ENCODE measurements around the gene ATXN1.

DNA sequence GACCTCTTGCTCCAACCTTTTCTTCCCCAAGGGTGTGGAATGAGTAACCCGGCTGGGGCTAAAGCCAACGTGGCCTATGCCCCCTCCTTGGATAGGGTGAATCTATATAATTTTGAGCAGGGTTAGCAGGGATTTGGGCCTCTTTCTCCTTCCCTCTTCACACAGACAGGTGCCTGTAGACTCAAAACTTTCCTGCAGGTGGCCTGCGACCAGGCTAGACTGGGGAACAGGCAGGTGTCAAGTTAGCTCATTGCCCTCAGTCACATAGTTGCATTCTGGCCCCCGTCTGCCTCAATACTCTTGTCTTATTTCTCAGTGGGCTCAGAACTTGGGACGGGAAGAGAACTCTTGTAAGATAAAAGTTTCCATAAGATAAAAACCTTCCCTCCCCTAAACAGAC is 243.0 kb downstream of the ATXN1 start:
- no peak for TF ChIP-seq POLR2AphosphoS5 (IDR thresholded peaks at IDR 0.05; ENCODE audit: low read depth)
- TF ChIP-seq, protein P1, sequence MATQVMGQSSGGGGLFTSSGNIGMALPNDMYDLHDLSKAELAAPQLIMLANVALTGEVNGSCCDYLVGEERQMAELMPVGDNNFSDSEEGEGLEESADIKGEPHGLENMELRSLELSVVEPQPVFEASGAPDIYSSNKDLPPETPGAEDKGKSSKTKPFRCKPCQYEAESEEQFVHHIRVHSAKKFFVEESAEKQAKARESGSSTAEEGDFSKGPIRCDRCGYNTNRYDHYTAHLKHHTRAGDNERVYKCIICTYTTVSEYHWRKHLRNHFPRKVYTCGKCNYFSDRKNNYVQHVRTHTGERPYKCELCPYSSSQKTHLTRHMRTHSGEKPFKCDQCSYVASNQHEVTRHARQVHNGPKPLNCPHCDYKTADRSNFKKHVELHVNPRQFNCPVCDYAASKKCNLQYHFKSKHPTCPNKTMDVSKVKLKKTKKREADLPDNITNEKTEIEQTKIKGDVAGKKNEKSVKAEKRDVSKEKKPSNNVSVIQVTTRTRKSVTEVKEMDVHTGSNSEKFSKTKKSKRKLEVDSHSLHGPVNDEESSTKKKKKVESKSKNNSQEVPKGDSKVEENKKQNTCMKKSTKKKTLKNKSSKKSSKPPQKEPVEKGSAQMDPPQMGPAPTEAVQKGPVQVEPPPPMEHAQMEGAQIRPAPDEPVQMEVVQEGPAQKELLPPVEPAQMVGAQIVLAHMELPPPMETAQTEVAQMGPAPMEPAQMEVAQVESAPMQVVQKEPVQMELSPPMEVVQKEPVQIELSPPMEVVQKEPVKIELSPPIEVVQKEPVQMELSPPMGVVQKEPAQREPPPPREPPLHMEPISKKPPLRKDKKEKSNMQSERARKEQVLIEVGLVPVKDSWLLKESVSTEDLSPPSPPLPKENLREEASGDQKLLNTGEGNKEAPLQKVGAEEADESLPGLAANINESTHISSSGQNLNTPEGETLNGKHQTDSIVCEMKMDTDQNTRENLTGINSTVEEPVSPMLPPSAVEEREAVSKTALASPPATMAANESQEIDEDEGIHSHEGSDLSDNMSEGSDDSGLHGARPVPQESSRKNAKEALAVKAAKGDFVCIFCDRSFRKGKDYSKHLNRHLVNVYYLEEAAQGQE (IDR thresholded peaks at IDR 0.05; ENCODE audit: unreplicated experiment): no peak
- TF ChIP-seq, protein P2, sequence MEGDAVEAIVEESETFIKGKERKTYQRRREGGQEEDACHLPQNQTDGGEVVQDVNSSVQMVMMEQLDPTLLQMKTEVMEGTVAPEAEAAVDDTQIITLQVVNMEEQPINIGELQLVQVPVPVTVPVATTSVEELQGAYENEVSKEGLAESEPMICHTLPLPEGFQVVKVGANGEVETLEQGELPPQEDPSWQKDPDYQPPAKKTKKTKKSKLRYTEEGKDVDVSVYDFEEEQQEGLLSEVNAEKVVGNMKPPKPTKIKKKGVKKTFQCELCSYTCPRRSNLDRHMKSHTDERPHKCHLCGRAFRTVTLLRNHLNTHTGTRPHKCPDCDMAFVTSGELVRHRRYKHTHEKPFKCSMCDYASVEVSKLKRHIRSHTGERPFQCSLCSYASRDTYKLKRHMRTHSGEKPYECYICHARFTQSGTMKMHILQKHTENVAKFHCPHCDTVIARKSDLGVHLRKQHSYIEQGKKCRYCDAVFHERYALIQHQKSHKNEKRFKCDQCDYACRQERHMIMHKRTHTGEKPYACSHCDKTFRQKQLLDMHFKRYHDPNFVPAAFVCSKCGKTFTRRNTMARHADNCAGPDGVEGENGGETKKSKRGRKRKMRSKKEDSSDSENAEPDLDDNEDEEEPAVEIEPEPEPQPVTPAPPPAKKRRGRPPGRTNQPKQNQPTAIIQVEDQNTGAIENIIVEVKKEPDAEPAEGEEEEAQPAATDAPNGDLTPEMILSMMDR (conservative IDR thresholded peaks at IDR 0.05; ENCODE audit: low read depth in 2 of 2): peak; percentile 30 to 41; a peak in 3 of 4 replicates
- no peak for TF ChIP-seq ZNF114 (CRISPR knock-in tag; IDR thresholded peaks at IDR 0.05)
- TF ChIP-seq EZH2phosphoT487 (IDR thresholded peaks at IDR 0.05; ENCODE audit: unreplicated experiment): no peak
- TF ChIP-seq CREB1 (CRISPR knock-in tag; IDR thresholded peaks at IDR 0.05; ENCODE audit: low read depth): no peak
- no peak for TF ChIP-seq EZH2 (IDR thresholded peaks at IDR 0.05; ENCODE audit: low read depth, unreplicated experiment)
- TF ChIP-seq, protein P3, sequence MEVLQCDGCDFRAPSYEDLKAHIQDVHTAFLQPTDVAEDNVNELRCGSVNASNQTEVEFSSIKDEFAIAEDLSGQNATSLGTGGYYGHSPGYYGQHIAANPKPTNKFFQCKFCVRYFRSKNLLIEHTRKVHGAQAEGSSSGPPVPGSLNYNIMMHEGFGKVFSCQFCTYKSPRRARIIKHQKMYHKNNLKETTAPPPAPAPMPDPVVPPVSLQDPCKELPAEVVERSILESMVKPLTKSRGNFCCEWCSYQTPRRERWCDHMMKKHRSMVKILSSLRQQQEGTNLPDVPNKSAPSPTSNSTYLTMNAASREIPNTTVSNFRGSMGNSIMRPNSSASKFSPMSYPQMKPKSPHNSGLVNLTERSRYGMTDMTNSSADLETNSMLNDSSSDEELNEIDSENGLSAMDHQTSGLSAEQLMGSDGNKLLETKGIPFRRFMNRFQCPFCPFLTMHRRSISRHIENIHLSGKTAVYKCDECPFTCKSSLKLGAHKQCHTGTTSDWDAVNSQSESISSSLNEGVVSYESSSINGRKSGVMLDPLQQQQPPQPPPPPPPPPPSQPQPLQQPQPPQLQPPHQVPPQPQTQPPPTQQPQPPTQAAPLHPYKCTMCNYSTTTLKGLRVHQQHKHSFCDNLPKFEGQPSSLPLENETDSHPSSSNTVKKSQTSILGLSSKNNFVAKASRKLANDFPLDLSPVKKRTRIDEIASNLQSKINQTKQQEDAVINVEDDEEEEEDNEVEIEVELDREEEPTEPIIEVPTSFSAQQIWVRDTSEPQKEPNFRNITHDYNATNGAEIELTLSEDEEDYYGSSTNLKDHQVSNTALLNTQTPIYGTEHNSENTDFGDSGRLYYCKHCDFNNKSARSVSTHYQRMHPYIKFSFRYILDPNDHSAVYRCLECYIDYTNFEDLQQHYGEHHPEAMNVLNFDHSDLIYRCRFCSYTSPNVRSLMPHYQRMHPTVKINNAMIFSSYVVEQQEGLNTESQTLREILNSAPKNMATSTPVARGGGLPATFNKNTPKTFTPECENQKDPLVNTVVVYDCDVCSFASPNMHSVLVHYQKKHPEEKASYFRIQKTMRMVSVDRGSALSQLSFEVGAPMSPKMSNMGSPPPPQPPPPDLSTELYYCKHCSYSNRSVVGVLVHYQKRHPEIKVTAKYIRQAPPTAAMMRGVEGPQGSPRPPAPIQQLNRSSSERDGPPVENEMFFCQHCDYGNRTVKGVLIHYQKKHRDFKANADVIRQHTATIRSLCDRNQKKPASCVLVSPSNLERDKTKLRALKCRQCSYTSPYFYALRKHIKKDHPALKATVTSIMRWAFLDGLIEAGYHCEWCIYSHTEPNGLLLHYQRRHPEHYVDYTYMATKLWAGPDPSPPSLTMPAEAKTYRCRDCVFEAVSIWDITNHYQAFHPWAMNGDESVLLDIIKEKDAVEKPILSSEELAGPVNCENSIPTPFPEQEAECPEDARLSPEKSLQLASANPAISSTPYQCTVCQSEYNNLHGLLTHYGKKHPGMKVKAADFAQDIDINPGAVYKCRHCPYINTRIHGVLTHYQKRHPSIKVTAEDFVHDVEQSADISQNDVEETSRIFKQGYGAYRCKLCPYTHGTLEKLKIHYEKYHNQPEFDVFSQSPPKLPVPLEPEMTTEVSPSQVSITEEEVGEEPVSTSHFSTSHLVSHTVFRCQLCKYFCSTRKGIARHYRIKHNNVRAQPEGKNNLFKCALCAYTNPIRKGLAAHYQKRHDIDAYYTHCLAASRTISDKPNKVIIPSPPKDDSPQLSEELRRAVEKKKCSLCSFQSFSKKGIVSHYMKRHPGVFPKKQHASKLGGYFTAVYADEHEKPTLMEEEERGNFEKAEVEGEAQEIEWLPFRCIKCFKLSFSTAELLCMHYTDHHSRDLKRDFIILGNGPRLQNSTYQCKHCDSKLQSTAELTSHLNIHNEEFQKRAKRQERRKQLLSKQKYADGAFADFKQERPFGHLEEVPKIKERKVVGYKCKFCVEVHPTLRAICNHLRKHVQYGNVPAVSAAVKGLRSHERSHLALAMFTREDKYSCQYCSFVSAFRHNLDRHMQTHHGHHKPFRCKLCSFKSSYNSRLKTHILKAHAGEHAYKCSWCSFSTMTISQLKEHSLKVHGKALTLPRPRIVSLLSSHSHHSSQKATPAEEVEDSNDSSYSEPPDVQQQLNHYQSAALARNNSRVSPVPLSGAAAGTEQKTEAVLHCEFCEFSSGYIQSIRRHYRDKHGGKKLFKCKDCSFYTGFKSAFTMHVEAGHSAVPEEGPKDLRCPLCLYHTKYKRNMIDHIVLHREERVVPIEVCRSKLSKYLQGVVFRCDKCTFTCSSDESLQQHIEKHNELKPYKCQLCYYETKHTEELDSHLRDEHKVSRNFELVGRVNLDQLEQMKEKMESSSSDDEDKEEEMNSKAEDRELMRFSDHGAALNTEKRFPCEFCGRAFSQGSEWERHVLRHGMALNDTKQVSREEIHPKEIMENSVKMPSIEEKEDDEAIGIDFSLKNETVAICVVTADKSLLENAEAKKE (CRISPR knock-in tag; IDR thresholded peaks at IDR 0.05): no peak
- no peak for TF ChIP-seq JUNB (IDR thresholded peaks at IDR 0.05; ENCODE audit: unreplicated experiment)
- no peak for TF ChIP-seq STAT1 (IDR thresholded peaks at IDR 0.05; ENCODE audit: unreplicated experiment)
- no peak for TF ChIP-seq NANOG (IDR thresholded peaks at IDR 0.05; ENCODE audit: borderline replicate concordance)

Measured in GM23338 (cell line).